Endothelial cell of umbilical vein (primary cell): Measurements from ENCODE around the gene EZR.

Experiments used
- EZH2 ChIP-seq: IDR thresholded peaks from 2 replicates; pipeline ENCODE4 v1.6.1; 2012; ENCODE audit warnings: borderline replicate concordance, low read depth, mild to moderate bottlenecking, moderate library complexity, low read length, inconsistent platforms; ENCODE audit not compliant: severe bottlenecking
- FOS ChIP-seq: IDR thresholded peaks from 2 replicates; pipeline ENCODE4 v1.6.1; 2011; ENCODE audit warnings: mild to moderate bottlenecking, low read length, moderate library complexity, borderline replicate concordance; ENCODE audit not compliant: insufficient read depth
- GATA2 ChIP-seq: IDR thresholded peaks from 2 replicates; pipeline ENCODE4 v1.7.0; 2011; ENCODE audit warnings: low read depth, mild to moderate bottlenecking, moderate library complexity, mixed read lengths, low read length; ENCODE audit not compliant: insufficient read length, insufficient read depth
- JUN ChIP-seq: IDR thresholded peaks from 2 replicates; pipeline ENCODE4 v1.6.1; 2011; ENCODE audit warnings: borderline replicate concordance, low read depth; ENCODE audit not compliant: insufficient read length, insufficient read depth
- MYC ChIP-seq: IDR thresholded peaks from one replicate; pipeline ENCODE4 v1.6.1; 2011; ENCODE audit warnings: mild to moderate bottlenecking, low read depth, low read length
- POLR2A ChIP-seq: IDR thresholded peaks from 2 replicates; pipeline ENCODE4 v1.6.1; 2012; ENCODE audit warnings: low read depth, mild to moderate bottlenecking, control low read depth, low read length
- POLR2AphosphoS5 ChIP-seq: IDR thresholded peaks from 2 replicates; pipeline ENCODE4 v1.6.1; 2012; ENCODE audit warnings: low read depth, mild to moderate bottlenecking, control low read depth, low read length, moderate library complexity; ENCODE audit not compliant: insufficient read depth
- TF ChIP-seq, protein P1 (sequence below): IDR thresholded peaks from 2 replicates; pipeline ENCODE4 v1.6.1; 2011; ENCODE audit not compliant: insufficient read depth, insufficient read length
- TF ChIP-seq, protein P2 (sequence below), 2 donors: IDR thresholded peaks; 1 replicate in 1 of 2; 2 replicates in 1 of 2; pipeline ENCODE4 v1.5.1; 2011; ENCODE audit warnings: low read length in 2 of 2, mild to moderate bottlenecking in 2 of 2, moderate library complexity in 2 of 2, control low read depth in 1 of 2, inconsistent platforms in 1 of 2, low read depth in 1 of 2; ENCODE audit not compliant: insufficient read depth in 1 of 2; ENCODE audit errors: extremely low read depth in 1 of 2

DNA sequence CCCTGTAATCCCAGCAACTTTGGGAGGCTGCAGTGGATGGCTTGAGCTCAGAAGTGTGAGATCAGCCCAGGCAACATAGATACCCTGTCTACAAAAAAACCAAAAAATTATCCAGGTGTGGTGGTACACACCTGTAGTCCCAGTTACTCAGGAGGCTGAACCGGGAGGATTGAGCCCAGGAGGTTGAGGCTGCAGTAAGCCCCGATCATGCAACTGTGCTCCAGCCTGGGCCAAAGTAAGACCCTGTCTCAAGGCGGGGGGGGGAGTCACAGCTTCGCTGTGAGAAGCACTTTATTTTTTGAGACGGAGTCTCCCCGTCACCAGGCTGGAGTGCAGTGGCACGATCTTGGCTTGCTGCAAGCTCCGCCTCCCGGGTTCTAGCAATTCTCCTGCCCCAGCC, 54.2 kb downstream of the EZR start:
- TF ChIP-seq, protein P1, sequence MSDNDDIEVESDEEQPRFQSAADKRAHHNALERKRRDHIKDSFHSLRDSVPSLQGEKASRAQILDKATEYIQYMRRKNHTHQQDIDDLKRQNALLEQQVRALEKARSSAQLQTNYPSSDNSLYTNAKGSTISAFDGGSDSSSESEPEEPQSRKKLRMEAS: no peak
- TF ChIP-seq, protein P2, sequence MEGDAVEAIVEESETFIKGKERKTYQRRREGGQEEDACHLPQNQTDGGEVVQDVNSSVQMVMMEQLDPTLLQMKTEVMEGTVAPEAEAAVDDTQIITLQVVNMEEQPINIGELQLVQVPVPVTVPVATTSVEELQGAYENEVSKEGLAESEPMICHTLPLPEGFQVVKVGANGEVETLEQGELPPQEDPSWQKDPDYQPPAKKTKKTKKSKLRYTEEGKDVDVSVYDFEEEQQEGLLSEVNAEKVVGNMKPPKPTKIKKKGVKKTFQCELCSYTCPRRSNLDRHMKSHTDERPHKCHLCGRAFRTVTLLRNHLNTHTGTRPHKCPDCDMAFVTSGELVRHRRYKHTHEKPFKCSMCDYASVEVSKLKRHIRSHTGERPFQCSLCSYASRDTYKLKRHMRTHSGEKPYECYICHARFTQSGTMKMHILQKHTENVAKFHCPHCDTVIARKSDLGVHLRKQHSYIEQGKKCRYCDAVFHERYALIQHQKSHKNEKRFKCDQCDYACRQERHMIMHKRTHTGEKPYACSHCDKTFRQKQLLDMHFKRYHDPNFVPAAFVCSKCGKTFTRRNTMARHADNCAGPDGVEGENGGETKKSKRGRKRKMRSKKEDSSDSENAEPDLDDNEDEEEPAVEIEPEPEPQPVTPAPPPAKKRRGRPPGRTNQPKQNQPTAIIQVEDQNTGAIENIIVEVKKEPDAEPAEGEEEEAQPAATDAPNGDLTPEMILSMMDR (IDR thresholded peaks at IDR 0.05; ENCODE audit: extremely low read depth in 1 of 2, insufficient read depth in 1 of 2, low read depth in 1 of 2, low read length in 2 of 2): no peak
- no peak for TF ChIP-seq EZH2
- TF ChIP-seq FOS: no peak
- TF ChIP-seq POLR2AphosphoS5: no peak
- TF ChIP-seq POLR2A: no peak
- TF ChIP-seq GATA2: no peak
- no peak for TF ChIP-seq JUN
- no peak for TF ChIP-seq MYC
